IgD-negative memory B cell (primary cell): ENCODE measurements around the gene INSYN1. TPM values are rescaled to one million over a fixed set of nuclear protein-coding genes. Genes with fewer than 3 reads are reported as not detected.
"Not testable (repeated sequence)": the region's sequence is repeated elsewhere in the genome, so short reads cannot be mapped to it uniquely, and the experiment has no call there.

Experiments
- H3K27ac Mint-ChIP-seq, 3 donors: one replicate each; pipeline ENCODE4 v1.8.0; 2020 to 2022; ENCODE audit warnings: mild to moderate bottlenecking in 3 of 3, mixed read lengths in 3 of 3, moderate library complexity in 1 of 3
- H3K27me3 Mint-ChIP-seq: one replicate; pipeline ENCODE4 v1.8.0; 2021; ENCODE audit warnings: mixed read lengths
- H3K36me3 Mint-ChIP-seq: one replicate; pipeline ENCODE4 v1.8.0; 2020; ENCODE audit warnings: mild to moderate bottlenecking, mixed read lengths
- H3K4me1 Mint-ChIP-seq, 3 donors: one replicate each; pipeline ENCODE4 v1.8.0; 2020 to 2022; ENCODE audit warnings: mixed read lengths in 3 of 3, mild to moderate bottlenecking in 1 of 3
- H3K4me3 Mint-ChIP-seq, 4 donors: one replicate each; pipeline ENCODE4 v1.8.0; 2020 to 2022; ENCODE audit warnings: mild to moderate bottlenecking in 4 of 4, mixed read lengths in 4 of 4, moderate library complexity in 3 of 4
- H3K9me3 Mint-ChIP-seq, 3 donors: one replicate each; pipeline ENCODE4 v1.8.0; 2020 to 2021; ENCODE audit warnings: mixed read lengths in 3 of 3, mild to moderate bottlenecking in 1 of 3
- polyA plus RNA-seq: library from polyadenylated mRNA; unstranded; fragments of 300-500 nt; fragmentation: Illumina TruSeq; gene quantifications from one replicate; pipeline ENCODE4 v1.2.3, GENCODE V29; 2021

Gene INSYN1
- polyA plus RNA-seq, 1 donor from 2014 or later: not detected

- not testable (repeated sequence) for H3K36me3 Mint-ChIP-seq, H3K9me3 Mint-ChIP-seq, H3K27ac Mint-ChIP-seq, H3K4me3 Mint-ChIP-seq, H3K4me1 Mint-ChIP-seq
- peaks cover 18% of the 10 kb centered on the region for H3K27me3 Mint-ChIP-seq
Observed at GRCh38 chr15:73703601-73704000, 49.5 kb downstream of the INSYN1 start.

DNA sequence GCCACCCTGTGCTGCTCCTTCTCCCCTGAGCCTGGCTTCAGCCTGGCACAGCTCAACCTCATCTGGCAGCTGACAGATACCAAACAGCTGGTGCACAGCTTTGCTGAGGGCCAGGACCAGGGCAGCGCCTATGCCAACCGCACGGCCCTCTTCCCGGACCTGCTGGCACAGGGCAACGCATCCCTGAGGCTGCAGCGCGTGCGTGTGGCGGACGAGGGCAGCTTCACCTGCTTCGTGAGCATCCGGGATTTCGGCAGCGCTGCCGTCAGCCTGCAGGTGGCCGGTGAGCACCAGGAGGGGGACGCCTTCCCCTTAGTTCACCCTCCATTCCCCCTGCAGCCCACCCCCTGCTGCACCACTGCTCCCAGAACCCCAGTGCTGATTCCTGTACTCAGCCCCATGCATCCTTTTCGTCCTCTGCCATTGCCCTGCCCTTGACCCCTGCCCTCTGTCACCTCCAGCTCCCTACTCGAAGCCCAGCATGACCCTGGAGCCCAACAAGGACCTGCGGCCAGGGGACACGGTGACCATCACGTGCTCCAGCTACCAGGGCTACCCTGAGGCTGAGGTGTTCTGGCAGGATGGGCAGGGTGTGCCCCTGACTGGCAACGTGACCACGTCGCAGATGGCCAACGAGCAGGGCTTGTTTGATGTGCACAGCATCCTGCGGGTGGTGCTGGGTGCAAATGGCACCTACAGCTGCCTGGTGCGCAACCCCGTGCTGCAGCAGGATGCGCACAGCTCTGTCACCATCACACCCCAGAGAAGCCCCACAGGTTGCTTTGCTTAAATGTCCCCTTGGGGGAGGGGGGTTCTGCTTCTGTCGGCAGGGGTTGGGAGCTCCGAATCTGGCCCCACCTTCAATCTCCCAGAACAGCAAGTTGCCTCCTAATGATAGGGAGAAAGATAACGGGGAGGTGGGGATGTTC lies 50.6 kb downstream of the INSYN1 start:
- not testable (repeated sequence) for H3K9me3 Mint-ChIP-seq, H3K36me3 Mint-ChIP-seq, H3K4me1 Mint-ChIP-seq, H3K27ac Mint-ChIP-seq, H3K4me3 Mint-ChIP-seq
- peaks cover 18% of the 10 kb centered on the region for H3K27me3 Mint-ChIP-seq

GRCh38 chr15:73700041-73700842 lies 52.9 kb downstream of the INSYN1 start:
- peaks cover 1% of the 10 kb centered on the region for H3K36me3 Mint-ChIP-seq
- peaks cover 32% of the 10 kb centered on the region for H3K27me3 Mint-ChIP-seq
- peaks cover 0 to 2% (median 0%) of the 10 kb centered on the region in 3 donors for H3K9me3 Mint-ChIP-seq
- H3K4me3 Mint-ChIP-seq: no peak overlapping the region
- peaks cover 0 to 9% (median 8%) of the 10 kb centered on the region in 3 donors for H3K4me1 Mint-ChIP-seq
- H3K27ac Mint-ChIP-seq: peak overlapping the region in 1 of 3 donors; percentile 63

DNA sequence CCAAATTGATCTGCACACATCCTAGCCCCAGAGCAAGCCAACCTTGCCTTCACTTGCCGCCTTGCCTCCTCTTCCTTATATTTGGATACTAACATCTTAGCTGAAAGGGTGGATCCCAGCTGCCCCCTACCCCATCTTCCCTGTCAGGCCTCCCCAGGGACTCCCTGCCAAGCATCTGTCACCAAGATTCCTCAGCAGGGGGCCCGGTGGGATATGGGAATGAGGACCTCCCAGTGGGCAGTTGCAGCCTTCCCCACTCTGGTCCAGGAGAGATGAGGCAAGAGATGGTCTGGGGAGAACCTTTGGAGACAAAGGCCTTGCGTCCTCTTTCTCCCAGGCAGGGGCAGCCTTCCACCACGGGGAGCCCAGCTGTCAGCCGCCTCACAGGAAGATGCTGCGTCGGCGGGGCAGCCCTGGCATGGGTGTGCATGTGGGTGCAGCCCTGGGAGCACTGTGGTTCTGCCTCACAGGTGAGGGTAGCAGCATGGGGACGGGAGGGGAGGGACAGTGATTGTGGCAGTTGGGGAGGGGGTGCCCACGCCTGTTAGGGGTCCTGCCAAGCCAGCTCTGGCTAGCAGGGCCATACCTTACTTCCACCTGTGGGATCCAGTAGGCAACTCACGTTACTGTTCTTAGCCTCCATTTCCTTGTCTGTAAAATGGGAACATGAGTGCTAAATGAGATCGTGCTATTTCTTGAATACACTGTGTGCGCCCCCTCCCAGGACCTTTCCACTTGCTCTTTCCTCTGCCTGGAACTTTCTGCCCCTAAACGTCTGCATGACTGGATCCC lies 53.7 kb downstream of the INSYN1 start:
- Mint-ChIP-seq H3K27me3 (peaks cover 28% of the 10 kb centered on the region), H3K9me3 (peaks cover 0 to 2% (median 0%) of the 10 kb centered on the region in 3 donors), H3K4me3 (peak overlapping the region in 1 of 4 donors; percentile 41), H3K36me3 (no peaks in the 10 kb centered on the region), H3K27ac (peak overlapping the region in 1 of 3 donors; percentile 83), H3K4me1 (peaks cover 0 to 9% (median 8%) of the 10 kb centered on the region in 3 donors)

DNA sequence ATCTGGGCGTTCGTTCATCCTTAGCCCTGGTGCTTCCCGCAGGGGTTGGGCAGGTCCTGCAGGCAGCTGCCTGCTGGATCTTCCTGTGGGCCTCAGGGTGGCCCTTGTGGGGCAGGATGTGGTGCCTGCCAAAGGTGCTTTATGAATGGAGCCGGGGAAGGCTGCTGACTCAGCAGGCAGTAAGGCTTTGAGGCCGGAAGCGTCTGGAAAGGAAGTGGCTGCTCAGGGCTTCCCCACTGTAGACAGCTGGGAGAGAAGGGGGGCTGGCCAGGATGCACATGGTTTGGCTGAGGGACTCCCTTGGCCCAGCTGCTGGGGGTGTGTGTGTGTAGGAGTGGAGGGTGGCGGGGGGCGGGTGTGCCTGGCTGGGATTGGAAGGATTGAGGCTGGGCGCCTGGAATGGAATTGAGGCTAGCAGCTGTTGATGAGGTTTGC lies 56.1 kb downstream of the INSYN1 start:
- no peak overlapping the region for H3K27ac Mint-ChIP-seq

DNA sequence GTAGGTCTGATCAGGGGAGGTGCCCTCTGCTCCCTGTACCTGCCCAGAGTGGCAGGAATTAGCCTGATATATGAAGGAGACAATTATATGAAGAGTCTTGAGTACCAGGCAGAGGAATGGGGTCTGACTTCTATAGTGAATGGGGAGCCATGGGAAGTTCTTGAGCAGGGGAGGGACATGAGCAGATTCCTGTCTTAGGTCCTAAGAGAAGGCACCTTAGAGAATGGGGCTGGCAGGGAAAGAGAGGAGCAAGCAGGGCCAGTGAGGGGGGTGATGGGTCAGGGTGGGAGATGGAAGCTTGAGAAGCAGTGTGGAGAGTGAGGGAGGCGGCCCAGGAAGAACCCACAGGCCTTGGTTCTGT lies 56.5 kb downstream of the INSYN1 start:
- no peak overlapping the region for H3K27ac Mint-ChIP-seq
- H3K4me3 Mint-ChIP-seq: no peak overlapping the region
- H3K4me1 Mint-ChIP-seq: peaks cover 0 to 8% (median 7%) of the 10 kb centered on the region in 3 donors
- peaks cover 32% of the 10 kb centered on the region for H3K27me3 Mint-ChIP-seq
- H3K36me3 Mint-ChIP-seq: no peaks in the 10 kb centered on the region
- H3K9me3 Mint-ChIP-seq: peaks cover 0 to 2% (median 0%) of the 10 kb centered on the region in 3 donors

More for the DNA sequence above, 56.1 kb downstream of the INSYN1 start:
- H3K4me3 Mint-ChIP-seq: no peak overlapping the region
- H3K36me3 Mint-ChIP-seq: no peaks in the 10 kb centered on the region
- peaks cover 0 to 9% (median 8%) of the 10 kb centered on the region in 3 donors for H3K4me1 Mint-ChIP-seq
- H3K9me3 Mint-ChIP-seq: peaks cover 0 to 2% (median 0%) of the 10 kb centered on the region in 3 donors
- peaks cover 32% of the 10 kb centered on the region for H3K27me3 Mint-ChIP-seq

- H3K4me3 Mint-ChIP-seq: no peak overlapping the region
- peaks cover 0 to 2% (median 0%) of the 10 kb centered on the region in 3 donors for H3K9me3 Mint-ChIP-seq
- H3K36me3 Mint-ChIP-seq: no peaks in the 10 kb centered on the region
- H3K27ac Mint-ChIP-seq: no peak overlapping the region
- peaks cover 30% of the 10 kb centered on the region for H3K27me3 Mint-ChIP-seq
- peaks cover 0 to 8% (median 7%) of the 10 kb centered on the region in 3 donors for H3K4me1 Mint-ChIP-seq
Observed at GRCh38 chr15:73695773-73696640, 57.1 kb downstream of the INSYN1 start.

GRCh38 chr15:73694419-73694818 lies 58.7 kb downstream of the INSYN1 start:
- peaks cover 0 to 8% (median 7%) of the 10 kb centered on the region in 3 donors for H3K4me1 Mint-ChIP-seq
- H3K27ac Mint-ChIP-seq: peak overlapping the region in 1 of 3 donors; percentile 80
- H3K9me3 Mint-ChIP-seq: peaks cover 0 to 2% (median 0%) of the 10 kb centered on the region in 3 donors
- H3K27me3 Mint-ChIP-seq: peaks cover 24% of the 10 kb centered on the region
- no peak overlapping the region for H3K4me3 Mint-ChIP-seq
- no peaks in the 10 kb centered on the region for H3K36me3 Mint-ChIP-seq

DNA sequence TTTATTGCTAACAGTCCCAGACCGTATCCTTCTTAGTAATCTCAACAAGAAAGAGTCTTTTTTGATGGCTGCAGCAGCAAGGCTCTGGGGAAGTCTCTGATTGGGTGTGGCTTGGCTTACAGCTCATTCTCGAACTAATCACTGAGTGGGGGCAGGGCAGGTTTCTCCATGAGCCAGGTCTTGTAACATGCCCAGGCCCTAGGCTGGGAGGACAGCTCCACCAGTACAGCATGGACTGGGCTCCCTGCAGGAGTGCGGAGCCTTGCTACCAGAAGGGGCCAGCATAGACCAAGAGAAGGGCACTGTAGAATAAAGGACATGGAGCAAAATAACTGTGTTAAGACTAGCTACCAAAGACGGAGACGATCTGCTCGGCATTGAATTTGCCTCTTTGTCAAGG lies 61.8 kb downstream of the INSYN1 start:
- Mint-ChIP-seq H3K27me3 (peaks cover 25% of the 10 kb centered on the region), H3K36me3 (no peaks in the 10 kb centered on the region), H3K27ac (no peak overlapping the region), H3K9me3 (no peaks in the 10 kb centered on the region), H3K4me1 (no peaks in the 10 kb centered on the region), H3K4me3 (no peak overlapping the region)

- H3K27me3 Mint-ChIP-seq: peaks cover 27% of the 10 kb centered on the region
- H3K27ac Mint-ChIP-seq: no peak overlapping the region
- no peak overlapping the region for H3K4me3 Mint-ChIP-seq
- no peaks in the 10 kb centered on the region for H3K36me3 Mint-ChIP-seq
- no peaks in the 10 kb centered on the region for H3K9me3 Mint-ChIP-seq
- H3K4me1 Mint-ChIP-seq: peaks cover 0 to 2% (median 0%) of the 10 kb centered on the region in 3 donors
Observed at GRCh38 chr15:73688455-73688854, 64.7 kb downstream of the INSYN1 start.

- H3K4me3 Mint-ChIP-seq: no peak overlapping the region
- peaks cover 0 to 2% (median 1%) of the 10 kb centered on the region in 3 donors for H3K4me1 Mint-ChIP-seq
- H3K9me3 Mint-ChIP-seq: no peaks in the 10 kb centered on the region
- no peak overlapping the region for H3K27ac Mint-ChIP-seq
- peaks cover 2% of the 10 kb centered on the region for H3K36me3 Mint-ChIP-seq
- peaks cover 32% of the 10 kb centered on the region for H3K27me3 Mint-ChIP-seq
Observed at GRCh38 chr15:73687351-73687750, 65.8 kb downstream of the INSYN1 start.

DNA sequence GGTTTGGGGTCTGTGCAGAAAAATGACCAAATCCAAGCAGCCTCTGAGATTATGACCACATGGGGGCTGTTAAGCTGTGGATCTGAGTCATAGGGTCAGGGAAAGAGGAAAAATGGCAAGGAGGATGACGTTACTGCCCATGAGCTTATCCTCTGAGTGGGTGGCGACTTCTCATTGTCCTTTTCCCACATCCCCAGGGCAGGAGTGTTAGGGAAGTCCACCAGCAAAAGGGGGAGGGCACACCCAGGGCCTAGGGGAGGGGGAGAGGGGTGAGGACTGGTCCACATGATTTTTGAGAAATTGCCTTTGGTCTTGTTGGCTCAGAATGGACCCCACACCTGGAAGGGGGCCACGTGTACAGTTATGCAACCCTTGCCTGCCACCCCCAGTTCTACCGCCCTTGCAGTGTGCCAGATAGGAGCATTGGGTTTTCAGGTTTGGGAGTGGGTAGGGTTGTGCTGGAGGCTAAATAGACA lies 66.3 kb downstream of the INSYN1 start:
- Mint-ChIP-seq H3K9me3 (no peaks in the 10 kb centered on the region), H3K36me3 (peaks cover 2% of the 10 kb centered on the region), H3K27me3 (peaks cover 36% of the 10 kb centered on the region), H3K4me3 (no peak overlapping the region), H3K27ac (no peak overlapping the region), H3K4me1 (peaks cover 0 to 2% (median 1%) of the 10 kb centered on the region in 3 donors)

- Mint-ChIP-seq H3K36me3 (peaks cover 2% of the 10 kb centered on the region), H3K4me3 (no peak overlapping the region), H3K4me1 (peaks cover 0 to 3% (median 1%) of the 10 kb centered on the region in 3 donors), H3K27me3 (peaks cover 40% of the 10 kb centered on the region), H3K27ac (no peak overlapping the region), H3K9me3 (peaks cover 0 to 2% (median 0%) of the 10 kb centered on the region in 3 donors)
Observed at GRCh38 chr15:73685981-73686380, 67.2 kb downstream of the INSYN1 start.
